H1 (cell line): ENCODE data around the gene TMEM132A. TPM values are rescaled to one million over a fixed set of nuclear protein-coding genes. Genes with fewer than 3 reads are reported as not detected.

Experiments used
- JUN ChIP-seq: IDR thresholded peaks from 2 replicates; pipeline ENCODE4 v1.6.1; 2011; ENCODE audit warnings: low read depth, mild to moderate bottlenecking, improper control_type of control experiment, low read length
- polyA plus RNA-seq, 7 experiments: library from polyadenylated mRNA; depleted of rRNA in 3 of 7; stranded (reverse) in 5 of 7; unstranded in 2 of 7; fragments of >200 nt in 5 of 7; fragments of 200-250 nt in 2 of 7; gene quantifications; 1 replicate in 5 of 7; 2 replicates in 1 of 7; 4 replicates in 1 of 7; pipeline versions ENCODE4 v1.2.1 to v1.2.3, GENCODE V29; 2011 to 2013; ENCODE audit warnings: missing spikeins in 2 of 7, mixed read lengths in 2 of 7
- total RNA-seq: library from RNA; stranded (reverse); fragmentation: NEBNext Ultra II Directional; extraction: Animal tissue kit (Norgen Biotek cat#: 25700); gene quantifications from 2 replicates; pipeline ENCODE4 v1.2.1, GENCODE V29; 2021
- TF ChIP-seq, protein P1 (sequence below): fragments of 300-600 bp; sonication (generic); IDR thresholded peaks from 2 replicates; pipeline ENCODE4 v1.7.1; 2012; ENCODE audit warnings: low read length, moderate library complexity, mild to moderate bottlenecking, inconsistent platforms; ENCODE audit not compliant: insufficient replicate concordance

TMEM132A gene
- total and polyA plus RNA-seq, 2 of the 8 experiments (the other 6 are each of a cell fraction or from before 2014, with no cell fraction given): 46.6 to 97.9 TPM

DNA sequence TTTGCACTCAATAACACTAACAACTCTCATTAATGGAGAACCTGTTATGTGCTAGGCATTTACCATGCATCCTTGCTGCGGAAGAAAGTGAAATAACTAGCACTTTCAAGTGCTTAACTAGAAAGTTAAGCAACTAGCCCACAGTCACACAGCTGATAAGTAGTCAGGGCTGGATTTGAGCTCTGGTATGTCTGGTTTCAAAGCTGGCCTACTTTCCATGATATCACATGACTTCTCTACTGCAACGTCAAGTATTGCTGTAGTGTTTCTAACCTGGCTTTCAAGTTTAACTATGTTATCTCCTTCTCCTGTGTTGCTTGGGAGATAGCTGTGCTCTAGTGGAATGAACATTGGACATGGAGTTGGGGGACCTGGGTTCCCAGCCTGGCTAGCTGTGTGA, 15.6 kb downstream of the TMEM132A start (continued):
- TF ChIP-seq, protein P1, sequence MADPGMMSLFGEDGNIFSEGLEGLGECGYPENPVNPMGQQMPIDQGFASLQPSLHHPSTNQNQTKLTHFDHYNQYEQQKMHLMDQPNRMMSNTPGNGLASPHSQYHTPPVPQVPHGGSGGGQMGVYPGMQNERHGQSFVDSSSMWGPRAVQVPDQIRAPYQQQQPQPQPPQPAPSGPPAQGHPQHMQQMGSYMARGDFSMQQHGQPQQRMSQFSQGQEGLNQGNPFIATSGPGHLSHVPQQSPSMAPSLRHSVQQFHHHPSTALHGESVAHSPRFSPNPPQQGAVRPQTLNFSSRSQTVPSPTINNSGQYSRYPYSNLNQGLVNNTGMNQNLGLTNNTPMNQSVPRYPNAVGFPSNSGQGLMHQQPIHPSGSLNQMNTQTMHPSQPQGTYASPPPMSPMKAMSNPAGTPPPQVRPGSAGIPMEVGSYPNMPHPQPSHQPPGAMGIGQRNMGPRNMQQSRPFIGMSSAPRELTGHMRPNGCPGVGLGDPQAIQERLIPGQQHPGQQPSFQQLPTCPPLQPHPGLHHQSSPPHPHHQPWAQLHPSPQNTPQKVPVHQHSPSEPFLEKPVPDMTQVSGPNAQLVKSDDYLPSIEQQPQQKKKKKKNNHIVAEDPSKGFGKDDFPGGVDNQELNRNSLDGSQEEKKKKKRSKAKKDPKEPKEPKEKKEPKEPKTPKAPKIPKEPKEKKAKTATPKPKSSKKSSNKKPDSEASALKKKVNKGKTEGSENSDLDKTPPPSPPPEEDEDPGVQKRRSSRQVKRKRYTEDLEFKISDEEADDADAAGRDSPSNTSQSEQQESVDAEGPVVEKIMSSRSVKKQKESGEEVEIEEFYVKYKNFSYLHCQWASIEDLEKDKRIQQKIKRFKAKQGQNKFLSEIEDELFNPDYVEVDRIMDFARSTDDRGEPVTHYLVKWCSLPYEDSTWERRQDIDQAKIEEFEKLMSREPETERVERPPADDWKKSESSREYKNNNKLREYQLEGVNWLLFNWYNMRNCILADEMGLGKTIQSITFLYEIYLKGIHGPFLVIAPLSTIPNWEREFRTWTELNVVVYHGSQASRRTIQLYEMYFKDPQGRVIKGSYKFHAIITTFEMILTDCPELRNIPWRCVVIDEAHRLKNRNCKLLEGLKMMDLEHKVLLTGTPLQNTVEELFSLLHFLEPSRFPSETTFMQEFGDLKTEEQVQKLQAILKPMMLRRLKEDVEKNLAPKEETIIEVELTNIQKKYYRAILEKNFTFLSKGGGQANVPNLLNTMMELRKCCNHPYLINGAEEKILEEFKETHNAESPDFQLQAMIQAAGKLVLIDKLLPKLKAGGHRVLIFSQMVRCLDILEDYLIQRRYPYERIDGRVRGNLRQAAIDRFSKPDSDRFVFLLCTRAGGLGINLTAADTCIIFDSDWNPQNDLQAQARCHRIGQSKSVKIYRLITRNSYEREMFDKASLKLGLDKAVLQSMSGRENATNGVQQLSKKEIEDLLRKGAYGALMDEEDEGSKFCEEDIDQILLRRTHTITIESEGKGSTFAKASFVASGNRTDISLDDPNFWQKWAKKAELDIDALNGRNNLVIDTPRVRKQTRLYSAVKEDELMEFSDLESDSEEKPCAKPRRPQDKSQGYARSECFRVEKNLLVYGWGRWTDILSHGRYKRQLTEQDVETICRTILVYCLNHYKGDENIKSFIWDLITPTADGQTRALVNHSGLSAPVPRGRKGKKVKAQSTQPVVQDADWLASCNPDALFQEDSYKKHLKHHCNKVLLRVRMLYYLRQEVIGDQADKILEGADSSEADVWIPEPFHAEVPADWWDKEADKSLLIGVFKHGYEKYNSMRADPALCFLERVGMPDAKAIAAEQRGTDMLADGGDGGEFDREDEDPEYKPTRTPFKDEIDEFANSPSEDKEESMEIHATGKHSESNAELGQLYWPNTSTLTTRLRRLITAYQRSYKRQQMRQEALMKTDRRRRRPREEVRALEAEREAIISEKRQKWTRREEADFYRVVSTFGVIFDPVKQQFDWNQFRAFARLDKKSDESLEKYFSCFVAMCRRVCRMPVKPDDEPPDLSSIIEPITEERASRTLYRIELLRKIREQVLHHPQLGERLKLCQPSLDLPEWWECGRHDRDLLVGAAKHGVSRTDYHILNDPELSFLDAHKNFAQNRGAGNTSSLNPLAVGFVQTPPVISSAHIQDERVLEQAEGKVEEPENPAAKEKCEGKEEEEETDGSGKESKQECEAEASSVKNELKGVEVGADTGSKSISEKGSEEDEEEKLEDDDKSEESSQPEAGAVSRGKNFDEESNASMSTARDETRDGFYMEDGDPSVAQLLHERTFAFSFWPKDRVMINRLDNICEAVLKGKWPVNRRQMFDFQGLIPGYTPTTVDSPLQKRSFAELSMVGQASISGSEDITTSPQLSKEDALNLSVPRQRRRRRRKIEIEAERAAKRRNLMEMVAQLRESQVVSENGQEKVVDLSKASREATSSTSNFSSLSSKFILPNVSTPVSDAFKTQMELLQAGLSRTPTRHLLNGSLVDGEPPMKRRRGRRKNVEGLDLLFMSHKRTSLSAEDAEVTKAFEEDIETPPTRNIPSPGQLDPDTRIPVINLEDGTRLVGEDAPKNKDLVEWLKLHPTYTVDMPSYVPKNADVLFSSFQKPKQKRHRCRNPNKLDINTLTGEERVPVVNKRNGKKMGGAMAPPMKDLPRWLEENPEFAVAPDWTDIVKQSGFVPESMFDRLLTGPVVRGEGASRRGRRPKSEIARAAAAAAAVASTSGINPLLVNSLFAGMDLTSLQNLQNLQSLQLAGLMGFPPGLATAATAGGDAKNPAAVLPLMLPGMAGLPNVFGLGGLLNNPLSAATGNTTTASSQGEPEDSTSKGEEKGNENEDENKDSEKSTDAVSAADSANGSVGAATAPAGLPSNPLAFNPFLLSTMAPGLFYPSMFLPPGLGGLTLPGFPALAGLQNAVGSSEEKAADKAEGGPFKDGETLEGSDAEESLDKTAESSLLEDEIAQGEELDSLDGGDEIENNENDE: no peak
- TF ChIP-seq JUN: no peak
